22Rv1 (cell line): ENCODE results near the gene PROSER2.

Experiments used
- H3K27ac ChIP-seq: fragments of 450-650 bp; 2 replicates; pipeline ENCODE4 v1.5.1; 2017
- CTCF ChIP-seq: fragments of 450-650 bp; IDR thresholded peaks from 2 replicates; pipeline ENCODE4 v1.5.1; 2017; ENCODE audit warnings: mild to moderate bottlenecking
- ZFX ChIP-seq: fragments of 450-650 bp; IDR thresholded peaks from 2 replicates; pipeline ENCODE4 v1.6.1; 2017; ENCODE audit warnings: antibody characterized with exemption, borderline replicate concordance

Gene PROSER2

GRCh38 chr10:11874568-11875493 lies 51.7 kb downstream of the PROSER2 start:
- peak overlapping the region; percentile 46 for H3K27ac ChIP-seq
- TF ChIP-seq CTCF, result no peak
- TF ChIP-seq ZFX, result no peak

- peak overlapping the region; percentile 46; the same call in 1 of the 2 replicates for H3K27ac ChIP-seq
Observed at GRCh38 chr10:11875494-11876281, 52.5 kb downstream of the PROSER2 start.

GRCh38 chr10:11876324-11876723 lies 53.2 kb downstream of the PROSER2 start:
- TF ChIP-seq CTCF (no peak), ZFX (no peak)
- H3K27ac ChIP-seq, result no peak overlapping the region

More at GRCh38 chr10:11875494-11876281, 52.5 kb downstream of the PROSER2 start:
- TF ChIP-seq CTCF, result no peak
- no peak for TF ChIP-seq ZFX

GRCh38 chr10:11876805-11877590 lies 53.8 kb downstream of the PROSER2 start:
- no peak for TF ChIP-seq ZFX
- no peak for TF ChIP-seq CTCF
- no peak overlapping the region for H3K27ac ChIP-seq

GRCh38 chr10:11877591-11877905 lies 54.4 kb downstream of the PROSER2 start:
- H3K27ac ChIP-seq, result no peak overlapping the region
- no peak for TF ChIP-seq CTCF
- TF ChIP-seq ZFX, result no peak

GRCh38 chr10:11878776-11879175 lies 55.6 kb downstream of the PROSER2 start:
- TF ChIP-seq ZFX (no peak), CTCF (no peak)
- H3K27ac ChIP-seq, result no peak overlapping the region
